ENCODE results near the gene FHL5. TPM values are rescaled to one million over a fixed set of nuclear protein-coding genes. Genes with fewer than 3 reads are reported as not detected.

FHL5 gene
- not detected in 2 replicates for total RNA-seq

GRCh38 chr6:96562886-96563285 is at the start of gene FHL5:
FHL5 (plus strand) TSS chr6:96563128; CDS start chr6:96603614, 40,486 bp downstream.

DNA sequence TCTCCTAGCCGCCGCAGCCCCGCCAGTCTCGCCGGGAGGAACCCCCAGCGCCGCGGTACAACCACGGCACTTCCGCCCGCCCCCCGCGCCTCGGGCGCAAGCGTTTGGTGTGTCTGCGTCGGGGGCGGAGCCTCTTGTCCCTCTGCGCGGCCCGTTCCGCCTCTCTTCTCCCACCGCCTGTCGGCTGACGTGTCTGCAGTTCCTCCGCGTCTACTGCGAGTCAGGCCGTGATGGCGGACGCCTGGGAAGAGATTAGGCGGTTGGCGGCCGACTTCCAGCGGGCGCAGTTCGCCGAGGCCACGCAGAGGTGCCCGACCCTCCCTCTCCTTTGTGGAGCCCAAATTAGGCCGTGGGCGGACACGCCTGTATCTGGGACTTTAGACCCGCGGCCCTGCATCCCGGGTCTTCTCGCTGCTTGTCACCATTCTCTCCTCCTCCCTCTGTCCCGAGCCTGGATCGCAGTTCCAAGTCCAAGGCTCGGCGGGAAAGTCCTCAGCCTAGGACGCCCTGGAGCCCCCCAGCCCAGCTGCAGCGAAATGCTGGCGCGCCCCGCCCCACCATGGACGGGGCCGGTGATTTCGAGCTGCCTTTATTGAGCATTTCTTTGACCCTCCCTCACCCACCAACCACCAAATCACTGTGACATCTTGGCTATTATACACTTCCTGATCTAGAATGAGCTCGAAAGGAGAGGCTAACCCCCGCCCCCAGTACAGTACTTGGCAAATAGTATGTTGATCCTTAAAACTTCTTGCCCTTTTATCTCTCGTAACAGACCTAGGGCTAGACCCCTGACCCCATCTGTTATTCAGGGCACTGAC is 41.1 kb upstream of the FHL5 start, which contains the start of gene UFL1:
UFL1 (plus strand) TSS at position 163 of the 821 bp plus-strand sequence; CDS start at position 231, 68 bp downstream.

Other genes with a start within 250 kb of the FHL5 start
- gene UFL1, start 41.3 kb upstream of the FHL5 start, total RNA-seq: 22.2 and 29.5 TPM in 2 replicates

All from bronchial smooth muscle cell (primary cell).